Transverse colon (tissue), 4 donors: ENCODE measurements around the gene HAGHL. TPM values are rescaled to one million over a fixed set of nuclear protein-coding genes. Genes with fewer than 3 reads are reported as not detected.

Experiments
- DNase-seq: peaks from one replicate; pipeline ENCODE4 v3.0.0-alpha.2; 2019
- H3K27ac ChIP-seq, 4 donors: fragments of 200-600 bp; sonication (generic); 2 replicates each; pipeline ENCODE4 v1.5.1; 2016 to 2018; ENCODE audit warnings: inconsistent platforms in 4 of 4
- H3K27me3 ChIP-seq: fragments of 200-600 bp; sonication (generic); 2 replicates; pipeline ENCODE4 v1.5.1; 2017; ENCODE audit warnings: inconsistent platforms
- H3K36me3 ChIP-seq, 4 donors: fragments of 200-600 bp; sonication (generic); 2 replicates each; pipeline ENCODE4 v1.5.1; 2017 to 2019; ENCODE audit warnings: inconsistent platforms in 4 of 4
- H3K4me1 ChIP-seq, 4 donors: fragments of 200-600 bp; sonication (generic); 2 replicates each; pipeline ENCODE4 v1.5.1; 2017 to 2020; ENCODE audit warnings: inconsistent platforms in 4 of 4
- H3K4me3 ChIP-seq, 4 donors: fragments of 200-600 bp; sonication (generic); 1 replicate in 1 of 4; 2 replicates in 3 of 4; pipeline versions ENCODE4 v1.5.1 to v1.6.1; 2017 to 2019; ENCODE audit warnings: inconsistent platforms in 4 of 4
- H3K9me3 ChIP-seq, 2 donors: fragments of 200-600 bp; sonication (generic); 2 replicates each; pipeline ENCODE4 v1.5.1; 2017 to 2019; ENCODE audit warnings: inconsistent platforms in 2 of 2
- CTCF ChIP-seq, 5 experiments: fragments of 200-600 bp in 3 of 5; fragments of 450-650 bp in 2 of 5; sonication (generic) in 3 of 5; IDR thresholded peaks; 1 replicate in 2 of 5; 2 replicates in 3 of 5; pipeline ENCODE4 v1.5.1; 2016 to 2017; ENCODE audit warnings: antibody characterized with exemption in 5 of 5, inconsistent platforms in 3 of 5, mild to moderate bottlenecking in 2 of 5, moderate library complexity in 1 of 5
- EP300 ChIP-seq: sonication (generic); formaldehyde crosslinking; IDR thresholded peaks from one replicate; pipeline ENCODE4 v1.6.1; 2017; ENCODE audit warnings: antibody characterized with exemption, low read depth
- POLR2A ChIP-seq: fragments of 450-650 bp; IDR thresholded peaks from one replicate; pipeline ENCODE4 v1.6.1; 2016; ENCODE audit warnings: antibody characterized with exemption, mild to moderate bottlenecking, moderate library complexity
- POLR2AphosphoS5 ChIP-seq, 3 donors: sonication (generic); formaldehyde crosslinking; IDR thresholded peaks; one replicate each; pipeline ENCODE4 v1.6.1; 2016; ENCODE audit warnings: antibody characterized with exemption in 3 of 3
- WGBS, 2 donors: methylation state at CpG; one replicate each; pipeline ENCODE4 v1.1.5; 2018; ENCODE audit warnings: low coverage in 1 of 2; 5-methylcytosine and 5-hydroxymethylcytosine counted together
- in situ Hi-C, 4 donors: fragments of 200-750 bp; cut with MboI; loops; one replicate each; pipeline versions ENCODE4 v1.15.0 to v1.15.1; 2017; ENCODE audit warnings: low sequenced_read_pairs in 3 of 4, low pct_ligation_motif_present in 1 of 4, low pct_unique_long_range_greater_than_20kb in 1 of 4
- intact Hi-C: fragments of 100-400 bp; cut with DNase I; formaldehyde crosslinking; loops from one replicate; pipeline ENCODE4 v1.15.1; 2023; ENCODE audit warnings: low total_unique reads
- total RNA-seq, 4 donors: library from RNA; depleted of rRNA; stranded (reverse); fragments of >200 nt; gene quantifications; one replicate each; pipeline ENCODE4 v1.1.0, GENCODE V29; 2016

HAGHL gene
- total RNA-seq, 4 donors from 2014 or later: 1.2 to 12.3 (median 5.5) TPM

DNA sequence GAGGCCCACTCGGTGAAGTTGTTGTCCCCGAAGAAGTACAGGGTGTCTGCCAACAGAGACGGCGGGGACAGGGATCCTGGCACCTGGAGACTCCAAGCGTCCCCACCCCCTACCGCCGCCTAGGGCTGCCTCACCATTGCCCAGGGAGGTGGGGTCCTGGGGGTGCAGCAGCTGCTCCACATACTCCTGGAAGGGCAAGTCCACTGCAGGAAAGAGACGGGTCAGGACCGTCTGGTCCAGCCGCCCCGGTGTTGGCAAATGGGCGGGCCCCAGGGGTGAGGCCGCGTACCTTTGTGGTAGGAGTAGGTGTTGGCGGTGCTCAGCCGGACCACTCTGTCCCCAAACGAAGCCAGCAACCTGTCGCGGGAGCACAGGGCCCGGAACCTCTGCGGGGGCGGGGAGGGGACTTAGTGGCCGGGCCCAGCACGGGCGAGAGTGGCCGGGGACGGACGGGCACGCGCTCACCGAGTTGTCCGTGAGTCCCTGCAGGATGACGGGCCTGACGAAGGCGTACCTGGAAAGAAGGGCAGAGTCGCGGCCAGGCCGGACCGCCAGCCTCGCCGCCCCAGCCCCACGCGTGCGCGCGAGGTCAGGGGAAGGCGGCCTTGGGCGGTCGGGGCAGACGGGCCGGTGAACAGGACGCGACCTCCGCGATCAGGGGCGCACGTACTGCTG, 43.4 kb upstream of the HAGHL start:
- H3K36me3 ChIP-seq: peaks cover 0 to 9% (median 0%) of the 10 kb centered on the region in 4 donors
- intact Hi-C loops: no loop called here

GRCh38 chr16:684071-684794, 42.7 kb upstream of the HAGHL start, which contains the start of gene JMJD8:
Gene JMJD8 (minus strand): TSS chr16:684334. CDS start chr16:684319, 15 bp downstream.
- Histone ChIP-seq H3K9me3 (no peaks in the 10 kb centered on the region), H3K36me3 (peaks cover 0 to 9% (median 0%) of the 10 kb centered on the region in 4 donors), H3K4me3 (peak within 1 kb of the TSS; percentile 55 to 90 (median 62)), H3K27me3 (no peaks in the 10 kb centered on the region), H3K4me1 (peaks cover 36 to 52% (median 48%) of the 10 kb centered on the region in 4 donors), H3K27ac (peak within 1 kb of the TSS; percentile 78 to 94 (median 83))
- in situ Hi-C loops (no loop called here), intact Hi-C loops (no loop called here)
- 0% methylated on average over 29 of the region's 91 CpGs; no CpG with 5 or more reads in 1 of the 2 donors for WGBS, 2 donors
- DNase-seq: peak; percentile 98
- TF ChIP-seq POLR2A: peak; percentile 51
- TF ChIP-seq CTCF (IDR thresholded peaks at IDR 0.05): no peak
- TF ChIP-seq POLR2AphosphoS5 (IDR thresholded peaks at IDR 0.05): peak; percentile 65 to 88 (median 83)
- TF ChIP-seq EP300: no peak

More for the DNA sequence above, 43.4 kb upstream of the HAGHL start:
- Histone ChIP-seq H3K4me3 (peak overlapping the region; percentile 55 to 76 (median 62)), H3K9me3 (no peaks in the 10 kb centered on the region), H3K27ac (peak overlapping the region; percentile 78 to 94 (median 83)), H3K4me1 (peaks cover 34 to 55% (median 47%) of the 10 kb centered on the region in 4 donors), H3K27me3 (no peaks in the 10 kb centered on the region)
- DNase-seq: no peak
- in situ Hi-C loops: no loop called here
- TF ChIP-seq POLR2A: peak; percentile 16
- peak in 2 of 3 donors; percentile 14 to 20 for TF ChIP-seq POLR2AphosphoS5 (IDR thresholded peaks at IDR 0.05)
- TF ChIP-seq CTCF (IDR thresholded peaks at IDR 0.05): no peak
- no peak for TF ChIP-seq EP300
- WGBS, 2 donors: 16% methylated on average over 34 of the region's 57 CpGs; no CpG with 5 or more reads in 1 of the 2 donors

- Histone ChIP-seq H3K27ac (peak overlapping the region; percentile 78 to 94 (median 83)), H3K9me3 (no peaks in the 10 kb centered on the region), H3K4me3 (peak overlapping the region; percentile 55 to 90 (median 62)), H3K27me3 (no peaks in the 10 kb centered on the region), H3K36me3 (peaks cover 0 to 9% (median 0%) of the 10 kb centered on the region in 4 donors), H3K4me1 (peaks cover 42 to 57% (median 51%) of the 10 kb centered on the region in 4 donors)
- in situ Hi-C loops (no loop called here), intact Hi-C loops (no loop called here)
- no peak for TF ChIP-seq CTCF (IDR thresholded peaks at IDR 0.05)
- TF ChIP-seq POLR2A: no peak
- TF ChIP-seq EP300: no peak
- TF ChIP-seq POLR2AphosphoS5 (IDR thresholded peaks at IDR 0.05): no peak
- WGBS, 2 donors: 91% methylated on average over 52 of the region's 61 CpGs; no CpG with 5 or more reads in 1 of the 2 donors
- DNase-seq: no peak
Measured at GRCh38 chr16:684961-685696, 41.8 kb upstream of the HAGHL start.
